ENCODE data around the gene CCSER1. TPM values are rescaled to one million over a fixed set of nuclear protein-coding genes. Genes with fewer than 3 reads are reported as not detected.
"Not testable (repeated sequence)": the region's sequence is repeated elsewhere in the genome, so short reads cannot be mapped to it uniquely, and the experiment has no call there.

Gene CCSER1
- total RNA-seq, 1 donor from 2014 or later: 1.1 TPM

DNA sequence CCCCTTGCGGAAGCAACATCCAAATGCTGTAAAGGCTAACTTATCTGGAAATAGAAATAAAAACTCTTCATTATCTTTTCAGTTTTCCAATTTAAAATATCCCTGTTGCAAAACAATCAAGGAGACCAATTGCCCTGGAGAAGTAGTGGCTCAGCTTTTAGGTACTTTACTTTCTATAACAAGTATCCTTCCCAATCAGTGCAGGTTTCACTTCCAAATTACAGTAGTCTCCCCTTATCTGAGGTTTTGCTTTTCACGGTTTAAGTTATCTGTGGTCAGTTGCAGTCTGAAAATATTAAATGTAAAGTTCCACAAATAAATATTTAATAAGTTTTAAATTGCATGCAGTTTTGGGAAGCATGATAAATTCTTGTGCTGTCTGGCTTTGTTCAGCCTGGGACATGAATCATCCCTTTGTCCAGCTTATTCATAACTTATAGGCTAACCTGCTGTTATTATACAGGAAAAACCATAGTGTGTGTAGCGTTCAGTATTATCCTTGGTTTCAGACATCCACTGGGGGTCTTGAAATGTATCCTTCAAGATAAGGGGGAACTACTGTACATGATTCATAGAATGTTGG is 1203.5 kb downstream of the CCSER1 start:
- DNase-seq (ENCODE audit: low read depth, low spot score): no peak

DNA sequence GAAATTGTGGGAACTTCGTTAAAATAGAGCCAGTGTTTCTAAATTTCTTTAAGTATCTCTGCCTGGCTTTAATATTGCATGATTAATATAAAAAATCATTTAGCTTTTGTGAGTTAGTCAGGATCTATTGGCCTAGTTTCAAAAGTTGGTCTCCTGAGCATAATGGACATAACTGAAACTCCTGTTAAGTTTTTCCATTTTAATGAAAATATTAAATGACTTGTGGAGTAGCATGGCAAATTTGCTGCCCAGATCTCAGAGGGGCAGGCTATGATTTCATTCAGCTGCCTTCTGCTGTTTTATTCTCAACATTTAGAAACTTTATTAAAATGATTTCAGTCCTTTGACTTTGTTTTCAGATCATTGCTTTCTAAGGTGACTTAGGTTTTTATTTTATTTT is 1213.6 kb downstream of the CCSER1 start:
- DNase-seq (ENCODE audit: low read depth, low spot score): no peak

DNA sequence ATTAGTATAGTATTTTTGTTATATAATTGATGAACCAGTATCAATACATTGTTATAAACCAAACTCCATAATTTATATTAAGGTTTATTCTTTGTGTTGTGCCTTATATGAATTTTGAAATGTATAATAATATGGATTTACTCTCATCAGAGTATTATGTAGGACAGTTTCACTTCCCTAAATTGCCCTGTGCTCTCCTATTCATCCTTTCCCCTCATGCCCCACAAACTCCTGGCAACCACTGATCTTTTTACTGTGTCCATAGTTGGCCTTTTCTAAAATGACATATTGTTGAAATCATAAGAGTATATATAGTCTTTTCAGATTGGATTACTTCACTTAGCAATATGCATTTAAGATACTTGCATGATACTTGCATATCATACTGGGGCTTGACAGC is 1218.4 kb downstream of the CCSER1 start:
- DNase-seq (ENCODE audit: low read depth, low spot score): no peak

DNA sequence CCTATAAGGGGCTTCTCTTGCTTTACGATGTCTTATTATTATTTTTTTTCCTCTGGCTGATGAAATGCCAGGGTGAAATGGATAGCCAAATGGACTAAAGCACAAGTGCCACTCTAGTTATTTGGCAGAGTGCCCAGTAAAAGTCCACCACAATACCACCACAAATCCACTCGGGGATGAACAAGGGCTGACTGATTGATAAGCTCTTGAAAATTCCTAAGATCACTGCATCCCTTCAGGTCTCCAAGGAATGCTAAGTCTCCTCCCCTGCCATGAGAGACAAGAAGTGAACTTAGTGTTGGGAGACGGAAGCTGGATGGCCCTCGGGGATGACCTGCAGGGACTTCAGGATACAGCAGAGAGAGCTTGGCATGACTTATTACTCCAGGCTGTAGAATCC is 1229.3 kb downstream of the CCSER1 start:
- not testable (repeated sequence) for DNase-seq (ENCODE audit: low read depth, low spot score)

DNA sequence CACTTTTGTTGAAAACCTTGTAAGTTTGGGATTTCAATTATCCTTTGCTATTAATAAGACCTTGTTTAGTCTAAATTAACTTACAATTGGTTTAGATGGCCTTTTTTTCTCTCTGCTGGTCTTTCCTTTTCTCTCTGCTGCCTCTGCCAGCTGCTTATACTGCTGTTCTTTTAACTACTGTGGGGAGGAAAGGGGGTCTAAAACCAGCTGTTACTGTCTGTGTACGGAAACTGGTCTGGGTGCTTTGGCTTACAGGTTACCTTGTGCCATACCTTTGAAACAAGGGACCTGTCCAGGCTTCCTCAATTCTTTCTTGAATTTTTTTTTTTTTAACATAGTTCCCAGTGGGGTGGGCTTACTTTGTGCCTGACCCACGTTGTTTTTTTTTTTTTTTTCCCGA is 1230.8 kb downstream of the CCSER1 start:
- not testable (repeated sequence) for DNase-seq (ENCODE audit: low read depth, low spot score)

DNA sequence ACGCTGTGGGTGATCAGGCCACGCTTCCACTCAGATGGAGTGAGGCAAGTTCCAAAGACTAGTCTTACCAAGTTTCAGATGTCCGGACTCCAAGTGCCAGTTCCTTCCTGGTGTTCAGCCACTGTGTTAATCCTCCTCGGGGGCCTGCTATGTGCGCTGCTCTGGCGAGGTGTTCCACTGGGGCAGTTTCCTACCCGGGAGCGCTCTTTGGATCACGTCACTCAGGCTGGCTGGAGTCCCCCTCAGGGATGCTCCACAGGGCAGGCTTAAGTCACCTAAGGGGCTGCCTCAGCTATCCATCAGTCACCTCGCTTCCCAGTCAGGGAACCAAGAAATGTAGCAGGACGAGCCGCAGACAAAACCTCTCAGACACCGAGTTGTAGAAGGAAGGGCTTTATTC is 1231.4 kb downstream of the CCSER1 start:
- DNase-seq (ENCODE audit: low read depth, low spot score): not testable (repeated sequence)

DNA sequence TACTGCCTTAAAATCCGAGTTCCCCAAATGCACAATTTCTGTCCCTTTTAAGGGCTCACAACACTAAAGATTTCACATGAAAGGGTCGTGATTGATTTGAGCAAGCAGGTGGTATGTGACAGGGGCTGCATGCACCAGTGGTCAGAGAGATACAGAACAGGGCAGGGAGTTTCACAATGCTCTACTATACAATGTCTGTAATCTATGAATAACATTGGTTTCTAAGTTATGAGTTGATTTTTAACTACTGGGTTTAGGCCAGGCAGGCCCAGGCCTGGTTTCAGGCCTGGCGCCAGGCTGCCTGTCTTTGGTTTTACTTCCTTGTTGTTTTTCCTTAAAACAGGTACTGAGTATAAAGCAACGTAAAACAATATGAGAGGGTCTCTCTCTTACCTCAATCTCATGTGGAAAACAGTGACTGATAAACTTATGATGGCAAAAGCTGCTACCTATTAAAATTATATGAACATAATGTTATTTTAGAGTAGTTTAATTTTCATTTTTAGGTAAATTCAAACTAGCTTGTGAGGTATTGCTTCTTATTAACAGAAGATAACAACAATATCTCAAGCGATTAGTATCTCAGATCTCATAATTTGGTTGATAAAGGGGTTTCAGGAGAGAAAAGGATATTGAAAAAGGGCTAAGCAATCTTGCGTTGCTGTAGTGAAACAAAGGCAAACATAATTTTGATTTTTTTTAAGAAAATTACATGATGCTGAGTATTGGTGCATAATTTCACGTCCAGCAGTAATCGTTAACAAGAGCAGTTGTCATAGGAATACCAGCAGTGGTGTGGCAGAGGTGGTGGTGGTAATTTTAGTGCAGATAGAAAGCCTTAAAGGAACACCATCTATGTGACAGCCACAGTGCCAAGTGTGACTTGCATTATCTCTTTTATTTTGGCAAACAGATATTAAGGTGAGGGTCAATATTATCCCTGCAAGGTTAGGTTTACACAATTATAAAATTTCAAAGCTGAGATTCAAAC is 1232.1 kb downstream of the CCSER1 start:
- no peak for DNase-seq (ENCODE audit: low read depth, low spot score)

DNA sequence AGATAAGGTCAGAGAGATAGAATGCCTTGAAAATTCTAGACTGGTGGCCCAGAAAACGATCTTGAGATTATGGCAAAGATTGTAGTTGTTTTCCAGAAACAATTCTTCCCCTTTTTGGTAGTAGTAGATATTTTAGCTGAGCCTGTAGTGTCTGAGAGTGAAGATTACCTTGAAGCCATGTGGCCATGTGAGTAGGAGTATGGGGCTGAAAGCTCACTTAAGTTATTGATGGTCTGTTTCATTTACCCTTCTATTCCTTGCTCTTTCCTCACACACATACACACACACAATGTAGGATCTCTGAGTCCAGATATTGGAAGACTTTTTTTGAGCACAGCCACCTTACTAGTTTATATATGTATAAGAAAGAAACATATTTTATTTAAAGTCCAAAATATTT is 1234.9 kb downstream of the CCSER1 start:
- DNase-seq (ENCODE audit: low read depth, low spot score): no peak

DNA sequence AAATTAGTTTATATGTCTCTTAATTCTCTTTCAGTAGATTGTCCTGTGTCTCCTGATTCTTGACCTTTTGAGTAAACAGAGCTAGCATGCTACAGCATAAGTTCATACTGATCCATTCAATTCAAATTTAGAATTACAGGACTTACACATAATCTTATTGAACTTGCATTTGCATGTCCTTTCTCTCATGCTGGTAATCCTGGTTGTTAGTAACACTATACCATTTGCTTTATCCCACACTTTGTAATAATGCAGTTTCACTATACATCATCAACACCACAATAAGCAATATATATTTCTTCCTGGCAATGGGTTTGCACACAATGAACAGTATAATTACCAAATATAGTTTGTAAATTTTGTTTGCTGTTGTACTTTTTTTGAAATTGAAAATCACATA is 1239.4 kb downstream of the CCSER1 start:
- no peak for DNase-seq (ENCODE audit: low read depth, low spot score)

DNA sequence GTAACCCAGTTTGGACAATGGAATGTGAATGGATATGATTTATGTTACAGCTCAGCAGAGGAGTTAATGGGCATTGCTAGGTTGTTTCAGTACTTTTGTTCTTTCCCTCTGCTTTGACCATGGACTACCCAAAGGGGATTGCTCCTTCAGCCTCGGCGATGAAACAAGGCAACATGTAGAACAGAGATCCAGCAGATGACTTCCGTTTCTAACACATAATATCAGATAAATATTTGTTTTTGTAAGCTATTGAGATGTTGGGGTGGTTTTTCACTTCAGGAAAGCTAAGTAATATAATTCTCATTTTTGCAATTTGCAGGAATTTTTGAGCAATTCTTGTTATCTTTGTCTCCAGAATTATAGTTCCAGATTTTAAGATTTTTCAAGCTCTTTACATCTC is 1241.9 kb downstream of the CCSER1 start:
- no peak for DNase-seq (ENCODE audit: low read depth, low spot score)

DNA sequence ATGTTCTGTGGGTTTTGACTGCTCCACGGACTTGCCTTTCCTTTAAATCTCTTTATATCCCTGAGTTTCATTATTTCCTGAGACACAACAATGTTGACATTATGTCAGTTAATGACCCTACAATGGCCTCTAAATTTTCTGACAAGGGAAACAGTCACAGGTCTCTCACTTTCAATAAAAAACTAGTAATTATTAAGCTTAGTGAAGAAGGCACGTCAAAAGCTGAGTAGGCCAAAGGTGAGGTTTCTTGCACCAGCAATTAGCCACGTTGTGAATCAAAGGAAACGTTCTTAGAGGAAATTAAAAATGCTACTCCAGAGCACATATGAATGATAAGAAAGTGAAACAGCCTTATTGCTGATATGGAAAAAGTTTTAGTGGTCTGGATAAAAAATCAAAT is 1246.4 kb downstream of the CCSER1 start:
- no peak for DNase-seq (ENCODE audit: low read depth, low spot score)

DNA sequence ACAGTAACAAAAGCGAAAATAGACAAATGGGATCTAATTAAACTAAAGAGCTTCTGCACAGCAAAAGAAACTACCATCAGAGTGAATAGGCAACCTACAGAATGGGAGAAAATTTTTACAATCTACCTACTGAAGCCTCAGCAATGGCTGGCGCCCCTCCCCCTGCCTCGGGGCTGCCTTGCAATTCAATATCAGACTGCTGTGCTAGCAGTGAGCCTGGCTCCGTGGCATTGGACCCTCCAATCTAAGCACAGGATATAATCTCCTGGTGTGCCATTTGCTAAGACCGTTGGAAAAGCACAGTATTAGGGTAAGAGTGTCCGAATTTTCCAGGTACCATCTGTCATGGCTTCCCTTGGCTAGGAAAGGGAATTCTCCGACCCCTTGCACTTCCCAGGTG is 1278.2 kb downstream of the CCSER1 start:
- DNase-seq (ENCODE audit: low read depth, low spot score): not testable (repeated sequence)

DNA sequence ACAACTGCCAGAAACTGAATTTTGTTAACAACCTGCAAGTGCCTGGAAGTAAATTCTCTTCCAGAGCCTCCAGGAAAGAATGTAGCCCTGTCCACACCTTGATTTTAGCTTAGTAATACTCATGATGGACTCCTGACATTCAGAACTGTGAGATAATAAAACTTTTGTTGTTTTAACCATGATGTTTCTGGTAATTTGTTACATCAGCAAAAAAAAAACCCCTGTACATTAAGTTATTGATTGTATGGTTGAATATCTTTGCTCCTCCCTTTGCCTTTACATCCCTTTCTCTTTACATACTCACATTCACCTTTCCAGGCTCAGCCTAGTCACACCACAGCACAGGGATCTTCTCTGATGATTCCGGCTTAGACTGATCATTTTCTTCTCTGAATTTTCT is 1294.8 kb downstream of the CCSER1 start:
- DNase-seq (ENCODE audit: low read depth, low spot score): no peak

DNA sequence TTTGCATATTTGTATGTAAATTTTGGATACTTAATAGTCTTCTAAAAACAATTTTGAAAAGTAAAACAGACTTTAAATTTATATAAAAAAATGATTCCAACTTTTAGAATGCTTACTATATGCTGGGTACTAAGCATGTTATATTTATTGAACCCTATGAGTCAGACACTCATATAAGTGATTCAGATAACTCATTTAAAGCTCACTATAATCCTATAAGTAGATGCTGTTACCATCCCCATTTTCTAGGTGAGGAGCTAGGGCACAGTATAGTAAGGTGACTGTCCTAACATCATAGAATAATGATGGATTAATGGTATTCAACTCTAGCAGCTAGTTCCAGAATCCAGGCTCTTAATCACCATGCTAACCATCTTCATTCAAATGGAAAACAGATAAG is 1299.5 kb downstream of the CCSER1 start:
- DNase-seq (ENCODE audit: low read depth, low spot score): no peak

DNA sequence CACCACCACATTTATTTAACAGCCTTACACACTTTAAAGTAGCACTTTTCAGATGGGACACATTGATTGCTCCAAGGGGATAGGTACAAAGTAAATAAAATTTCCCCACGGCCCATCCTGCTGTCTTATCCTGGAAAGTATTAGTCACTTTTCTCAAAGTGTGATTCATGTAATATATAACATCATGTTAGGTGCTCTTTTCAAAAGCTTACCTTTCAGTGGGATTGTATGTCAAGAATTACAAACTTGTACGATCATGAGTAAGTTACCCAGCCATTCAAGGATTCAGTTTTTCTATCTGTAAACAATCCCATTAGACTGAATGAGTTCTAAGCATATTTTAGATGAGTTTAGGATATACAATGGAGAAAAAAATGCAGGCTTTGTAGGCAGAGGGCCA is 1300.0 kb downstream of the CCSER1 start:
- DNase-seq (ENCODE audit: low read depth, low spot score): no peak

DNA sequence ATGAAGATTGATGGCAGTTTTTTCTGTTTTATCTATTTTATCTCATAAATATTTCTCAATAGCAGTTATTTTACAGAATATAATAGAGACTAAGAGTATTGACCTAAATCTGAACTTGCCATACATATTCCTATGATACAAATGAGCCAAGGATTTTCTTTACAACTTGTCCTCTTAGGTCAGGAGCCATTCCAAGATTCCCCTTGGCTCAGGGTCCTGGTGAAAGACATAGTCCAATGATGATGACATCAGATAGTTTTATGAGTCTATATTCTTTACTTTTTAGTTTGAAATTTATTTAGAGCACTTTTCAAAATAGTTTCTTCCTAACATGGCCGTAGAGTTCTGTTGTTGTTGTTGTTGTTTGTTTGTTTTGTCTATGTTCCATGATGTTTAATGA is 1307.4 kb downstream of the CCSER1 start:
- no peak for DNase-seq (ENCODE audit: low read depth, low spot score)

DNA sequence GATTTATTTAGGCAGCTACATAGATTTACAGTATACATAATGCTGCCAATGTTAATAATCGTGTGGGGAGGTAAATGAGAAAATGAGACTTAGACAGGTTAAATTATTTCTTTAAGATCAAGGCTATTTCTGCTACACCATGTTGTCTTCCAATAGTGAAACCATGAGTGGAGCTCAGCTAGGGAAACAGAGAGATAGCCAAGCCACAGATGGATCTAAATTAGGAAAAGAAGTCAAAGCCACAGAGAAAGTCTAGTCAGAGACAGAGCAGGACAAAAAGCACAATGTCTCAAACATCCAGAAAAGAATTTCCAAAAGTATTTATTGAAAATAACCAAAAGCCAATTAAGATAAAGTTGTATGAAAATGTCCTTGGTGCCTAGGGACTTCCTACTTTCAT is 1309.4 kb downstream of the CCSER1 start:
- no peak for DNase-seq (ENCODE audit: low read depth, low spot score)

DNA sequence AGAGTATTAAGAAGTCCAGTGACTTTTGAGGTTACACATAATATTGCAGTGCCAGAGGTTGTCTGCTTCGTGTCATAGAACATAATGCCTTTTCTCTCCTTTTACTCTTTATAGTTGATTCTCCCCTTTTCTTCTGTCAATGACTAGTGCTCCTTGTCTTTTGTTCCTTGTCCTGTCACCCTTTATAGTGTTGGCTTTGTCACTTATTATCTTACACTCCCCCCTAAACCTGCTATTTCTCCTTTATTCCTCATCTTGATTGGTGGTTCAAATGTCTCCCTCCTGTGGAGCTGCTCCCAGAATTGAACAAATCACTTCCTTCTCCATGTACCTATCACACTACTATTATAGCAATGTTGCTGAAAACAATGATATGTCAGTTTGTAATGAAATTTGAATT is 1320.0 kb downstream of the CCSER1 start:
- DNase-seq (ENCODE audit: low read depth, low spot score): no peak

DNA sequence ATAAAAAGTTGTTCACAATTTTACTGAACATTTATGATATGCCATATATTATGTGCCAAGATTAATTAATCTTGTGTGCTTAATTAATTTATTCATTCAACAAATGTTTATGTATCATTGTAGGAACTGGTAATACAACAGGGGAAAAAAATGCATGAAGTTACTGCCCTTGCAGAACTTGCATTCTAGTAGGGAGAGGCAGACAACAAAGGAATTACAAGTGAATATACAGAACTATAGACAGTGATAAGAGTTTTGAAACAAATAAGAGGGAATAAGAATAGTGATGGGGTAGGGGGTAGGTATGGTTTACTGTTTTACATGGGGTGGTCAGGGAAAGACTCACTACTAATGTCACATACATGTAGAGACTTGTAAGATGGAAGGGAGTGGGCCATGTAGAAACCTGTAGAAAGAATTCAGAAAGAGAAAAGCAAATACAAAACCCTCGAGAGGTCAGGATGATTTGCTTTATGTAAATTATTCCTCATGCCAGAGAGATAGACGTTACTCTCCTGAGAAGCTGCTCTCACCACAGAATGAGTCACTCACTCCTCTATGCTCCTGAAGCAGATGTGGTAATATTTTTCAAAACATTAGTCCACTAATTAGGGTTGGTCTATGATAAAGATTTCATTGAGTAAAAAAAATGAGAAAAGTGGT is 1321.6 kb downstream of the CCSER1 start:
- no peak for DNase-seq (ENCODE audit: low read depth, low spot score)

DNA sequence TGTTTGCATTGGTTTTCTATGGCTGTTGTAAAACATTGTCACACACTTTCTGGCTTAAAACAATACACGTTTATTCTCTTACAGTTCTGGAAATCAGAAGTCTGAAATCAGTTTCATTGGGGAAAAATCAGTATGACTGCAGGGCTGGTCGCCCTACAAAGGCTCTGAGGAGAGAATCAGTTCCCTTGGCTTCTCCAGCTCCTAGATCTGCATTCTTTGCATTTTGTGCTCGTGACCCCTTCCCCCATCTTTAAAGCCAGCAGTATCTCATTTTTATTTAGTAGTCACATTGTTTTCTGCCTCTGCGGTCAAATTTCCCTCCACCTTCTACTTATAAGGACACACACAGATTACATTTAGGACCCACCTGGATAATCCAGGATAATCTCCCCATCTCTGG is 1326.9 kb downstream of the CCSER1 start:
- DNase-seq (ENCODE audit: low read depth, low spot score): no peak

DNA sequence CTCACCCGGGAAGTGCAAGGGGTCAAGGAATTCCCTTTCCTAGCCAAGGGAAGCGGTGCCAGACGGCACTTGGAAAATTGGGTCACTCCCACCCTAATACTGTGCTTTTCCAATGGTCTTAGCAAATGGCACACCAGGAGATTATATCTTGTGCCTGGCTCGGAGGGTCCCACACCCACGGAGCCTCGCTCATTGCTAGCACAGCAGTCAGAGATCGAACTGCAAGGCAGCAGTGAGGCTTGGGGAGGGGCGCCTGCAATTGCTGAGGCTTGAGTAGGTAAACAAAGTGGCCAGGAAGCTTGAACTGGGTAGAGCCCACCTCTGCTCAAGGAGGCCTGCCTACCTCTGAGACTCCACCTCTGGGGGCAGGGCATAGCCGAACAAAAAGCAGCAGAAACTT is 1335.4 kb downstream of the CCSER1 start:
- not testable (repeated sequence) for DNase-seq (ENCODE audit: low read depth, low spot score)

DNA sequence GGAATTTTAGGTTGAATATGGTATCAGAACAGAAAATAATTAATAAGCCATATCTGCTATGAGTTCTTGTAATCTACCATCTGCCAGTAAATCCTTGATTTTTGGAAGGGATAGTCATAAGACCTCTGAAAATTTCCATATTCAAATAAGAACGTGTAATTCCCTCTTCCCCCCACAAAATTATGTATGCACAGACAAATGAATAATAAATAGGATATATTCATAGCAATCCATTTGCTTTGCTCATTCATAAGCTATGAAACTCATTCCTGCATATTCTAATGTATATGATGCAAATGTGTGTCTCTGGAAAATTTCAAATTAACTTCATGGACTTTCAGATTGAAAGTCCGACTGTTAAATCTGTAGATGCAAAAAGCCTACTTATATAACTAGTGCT is 1343.5 kb downstream of the CCSER1 start:
- DNase-seq (ENCODE audit: low read depth, low spot score): no peak
